ENCODE measurements around the gene KCNC4. TPM values are rescaled to one million over a fixed set of nuclear protein-coding genes. Genes with fewer than 3 reads are reported as not detected.

The KCNC4 gene
- total and polyA plus RNA-seq, 2 of the 4 experiments (the other 2 are of a cell fraction), result 0.18 to 2.3 TPM

DNA sequence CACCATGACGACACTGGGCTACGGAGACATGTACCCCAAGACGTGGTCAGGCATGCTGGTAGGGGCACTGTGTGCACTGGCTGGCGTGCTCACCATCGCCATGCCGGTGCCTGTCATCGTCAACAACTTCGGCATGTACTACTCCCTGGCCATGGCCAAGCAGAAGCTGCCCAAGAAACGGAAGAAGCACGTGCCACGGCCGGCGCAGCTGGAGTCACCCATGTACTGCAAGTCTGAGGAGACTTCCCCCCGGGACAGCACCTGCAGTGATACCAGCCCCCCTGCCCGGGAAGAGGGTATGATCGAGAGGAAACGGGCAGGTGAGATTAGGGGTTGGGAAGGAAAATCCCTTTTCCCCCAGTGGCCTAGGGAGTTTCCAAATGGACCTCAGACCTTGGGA is 13.5 kb downstream of the KCNC4 start:
- no peaks in the 10 kb centered on the region for H3K9me3 ChIP-seq (ENCODE audit: control insufficient read depth, insufficient read depth, low read length)
- no peaks in the 10 kb centered on the region for H3K9me1 ChIP-seq (ENCODE audit: insufficient read depth, low read length)
- intact Hi-C loops (cut with micrococcal nuclease), result no loop called here
- no peak overlapping the region for H3K4me2 ChIP-seq (ENCODE audit: low read depth, low read length)
- POLR2A ChIA-PET (ENCODE audit: unreplicated experiment), result no interaction called here
- H2BK5ac ChIP-seq (ENCODE audit: low read depth, low read length, poor library complexity, severe bottlenecking), result no peak overlapping the region
- H2AK9ac ChIP-seq (replicated peaks; ENCODE audit: low read depth, low read length, poor library complexity), result no peak overlapping the region
- H3K4me1 ChIP-seq (ENCODE audit: control insufficient read depth, insufficient read depth, low read length), result no peaks in the 10 kb centered on the region
- H3K4ac ChIP-seq (ENCODE audit: low read depth, low read length), result no peak overlapping the region
- DNase-seq, result no peak
- H3K56ac ChIP-seq (ENCODE audit: extremely low read depth, insufficient read depth, low read length), result no peak overlapping the region
- no peak overlapping the region for H3K18ac ChIP-seq (ENCODE audit: low read depth, low read length)
- H3K27me3 ChIP-seq (ENCODE audit: control insufficient read depth, insufficient read depth, low read length), result peaks cover 7% of the 10 kb centered on the region
- ATAC-seq (ENCODE audit: low read depth), result no peak
- H2AK5ac ChIP-seq (ENCODE audit: low read depth, low read length), result no peak overlapping the region
- in situ Hi-C loops (cut with MboI; ENCODE audit: low sequenced_read_pairs), result no loop called here
- no peak overlapping the region for H2BK20ac ChIP-seq (ENCODE audit: low read depth, low read length)
- no peak overlapping the region for H4K5ac ChIP-seq (ENCODE audit: low read depth, low read length)
- H3K79me1 ChIP-seq (ENCODE audit: low read depth in 1 of 2, low read length in 2 of 2), result no peaks in the 10 kb centered on the region
- no peak overlapping the region for H3K9ac ChIP-seq (ENCODE audit: low read depth, low read length)
- TF ChIP-seq POLR2A (IDR thresholded peaks at IDR 0.05; ENCODE audit: low read depth, low read length) (no peak), MAZ (IDR thresholded peaks at IDR 0.05; ENCODE audit: borderline replicate concordance, low read depth, low read length) (no peak), FOS (IDR thresholded peaks at IDR 0.05; ENCODE audit: low read depth, low read length) (no peak), SMC3 (IDR thresholded peaks at IDR 0.05; ENCODE audit: low read depth, low read length) (no peak), RFX5 (IDR thresholded peaks at IDR 0.05; ENCODE audit: low read depth, low read length) (no peak), BHLHE40 (IDR thresholded peaks at IDR 0.05; ENCODE audit: low read depth, low read length) (no peak), RAD21 (IDR thresholded peaks at IDR 0.05; ENCODE audit: low read length) (no peak), NFE2L2 (IDR thresholded peaks at IDR 0.05; ENCODE audit: low read depth, low read length) (no peak), MXI1 (IDR thresholded peaks at IDR 0.05; ENCODE audit: borderline replicate concordance, low read depth, low read length) (no peak), RCOR1 (IDR thresholded peaks at IDR 0.05; ENCODE audit: insufficient replicate concordance, low read length) (no peak), MAFK (IDR thresholded peaks at IDR 0.05; ENCODE audit: low read depth, low read length) (no peak)
- TF ChIP-seq, protein P1, sequence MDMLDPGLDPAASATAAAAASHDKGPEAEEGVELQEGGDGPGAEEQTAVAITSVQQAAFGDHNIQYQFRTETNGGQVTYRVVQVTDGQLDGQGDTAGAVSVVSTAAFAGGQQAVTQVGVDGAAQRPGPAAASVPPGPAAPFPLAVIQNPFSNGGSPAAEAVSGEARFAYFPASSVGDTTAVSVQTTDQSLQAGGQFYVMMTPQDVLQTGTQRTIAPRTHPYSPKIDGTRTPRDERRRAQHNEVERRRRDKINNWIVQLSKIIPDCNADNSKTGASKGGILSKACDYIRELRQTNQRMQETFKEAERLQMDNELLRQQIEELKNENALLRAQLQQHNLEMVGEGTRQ (IDR thresholded peaks at IDR 0.05; ENCODE audit: low read depth, low read length), result no peak
- TF ChIP-seq, protein P2, sequence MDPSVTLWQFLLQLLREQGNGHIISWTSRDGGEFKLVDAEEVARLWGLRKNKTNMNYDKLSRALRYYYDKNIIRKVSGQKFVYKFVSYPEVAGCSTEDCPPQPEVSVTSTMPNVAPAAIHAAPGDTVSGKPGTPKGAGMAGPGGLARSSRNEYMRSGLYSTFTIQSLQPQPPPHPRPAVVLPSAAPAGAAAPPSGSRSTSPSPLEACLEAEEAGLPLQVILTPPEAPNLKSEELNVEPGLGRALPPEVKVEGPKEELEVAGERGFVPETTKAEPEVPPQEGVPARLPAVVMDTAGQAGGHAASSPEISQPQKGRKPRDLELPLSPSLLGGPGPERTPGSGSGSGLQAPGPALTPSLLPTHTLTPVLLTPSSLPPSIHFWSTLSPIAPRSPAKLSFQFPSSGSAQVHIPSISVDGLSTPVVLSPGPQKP (IDR thresholded peaks at IDR 0.05; ENCODE audit: borderline replicate concordance, low read depth, low read length), result no peak
- no peaks in the 10 kb centered on the region for H4K20me1 ChIP-seq (ENCODE audit: insufficient read depth, low read length)
- H4K8ac ChIP-seq (ENCODE audit: low read depth in 2 of 2, low read length in 2 of 2), result no peak overlapping the region
- no peak overlapping the region for H2BK15ac ChIP-seq (ENCODE audit: low read depth, low read length)
- H4K91ac ChIP-seq (ENCODE audit: insufficient read depth, low read depth, low read length), result no peak overlapping the region
- peak overlapping the region; percentile 15 for H2AFZ ChIP-seq (replicated peaks; ENCODE audit: low read length, poor library complexity)
- dilution Hi-C loops (cut with HindIII; ENCODE audit: low sequenced_read_pairs, unreplicated experiment), result no loop called here
- no peak overlapping the region for H3K14ac ChIP-seq (replicated peaks; ENCODE audit: low read depth, low read length)
- WGBS, 2 experiments (ENCODE audit: extremely low coverage in 2 of 2, insufficient read length in 1 of 2), result 60% methylated on average over 2 of the region's 17 CpGs; no CpG with 5 or more reads in 1 of the 2 experiments
- CTCF ChIA-PET, result interaction anchor here (1.8 kb wide), 1 partner anchor 237 kb away, joined by 5 read pairs; no protein-coding TSS in a partner anchor
- no peaks in the 10 kb centered on the region for H3K36me3 ChIP-seq (ENCODE audit: control insufficient read depth, insufficient read depth, low read length)
- H3K4me3 ChIP-seq (ENCODE audit: insufficient read depth, low read depth, low read length), result no peak overlapping the region
- no peak overlapping the region for H3K23ac ChIP-seq (ENCODE audit: low read depth, low read length)
- BruUV-seq (replicated peaks), result no TSS peak
- H3K27ac ChIP-seq (ENCODE audit: insufficient read depth, low read length), result no peak overlapping the region
- H2BK120ac ChIP-seq (ENCODE audit: low read depth, low read length), result no peak overlapping the region
